ENCODE data around the gene NHSL1.

DNA sequence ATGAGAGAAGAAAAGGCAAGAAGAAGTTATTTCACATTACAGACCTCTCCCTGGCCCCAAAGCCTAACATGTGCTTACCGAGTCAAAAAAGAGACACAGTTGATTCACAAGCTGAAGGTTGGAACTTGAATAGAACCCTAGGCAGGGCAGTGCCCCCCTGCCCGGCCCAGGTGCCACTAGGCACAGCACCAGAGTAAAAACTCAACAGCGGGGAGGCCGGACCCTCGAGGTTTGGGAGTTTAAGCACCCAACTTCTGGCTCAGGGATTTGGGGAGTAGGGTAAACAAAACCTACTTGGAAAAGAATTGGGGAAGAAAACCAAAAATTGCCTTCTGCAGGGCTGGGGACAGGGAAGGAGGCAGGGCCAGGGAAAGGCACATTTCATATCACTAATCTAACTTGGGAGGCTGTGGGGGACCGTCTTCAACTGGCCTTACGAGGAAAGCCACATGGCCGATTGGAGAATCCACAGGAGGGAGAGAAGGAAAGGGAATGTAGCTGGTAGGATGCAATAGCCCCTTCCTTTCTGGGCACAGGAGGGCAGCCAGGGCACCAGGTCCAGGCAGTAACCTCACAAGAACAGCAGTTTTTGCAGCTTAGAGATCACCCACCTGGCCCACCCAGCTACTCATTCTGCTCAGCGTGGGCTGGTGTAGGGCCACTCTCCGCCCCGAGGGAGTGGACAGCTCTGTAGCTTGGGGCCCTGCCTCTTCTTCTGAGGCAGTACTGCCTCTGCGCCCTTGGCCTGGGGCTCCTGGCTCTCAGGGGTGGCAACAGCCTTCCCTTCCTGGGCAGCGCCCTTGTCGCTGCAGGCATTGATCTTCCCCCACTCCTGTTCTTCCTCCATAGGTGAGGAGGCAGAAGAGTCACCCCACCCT is 97.1 kb downstream of the NHSL1 start:
- TF ChIP-seq, protein P1, sequence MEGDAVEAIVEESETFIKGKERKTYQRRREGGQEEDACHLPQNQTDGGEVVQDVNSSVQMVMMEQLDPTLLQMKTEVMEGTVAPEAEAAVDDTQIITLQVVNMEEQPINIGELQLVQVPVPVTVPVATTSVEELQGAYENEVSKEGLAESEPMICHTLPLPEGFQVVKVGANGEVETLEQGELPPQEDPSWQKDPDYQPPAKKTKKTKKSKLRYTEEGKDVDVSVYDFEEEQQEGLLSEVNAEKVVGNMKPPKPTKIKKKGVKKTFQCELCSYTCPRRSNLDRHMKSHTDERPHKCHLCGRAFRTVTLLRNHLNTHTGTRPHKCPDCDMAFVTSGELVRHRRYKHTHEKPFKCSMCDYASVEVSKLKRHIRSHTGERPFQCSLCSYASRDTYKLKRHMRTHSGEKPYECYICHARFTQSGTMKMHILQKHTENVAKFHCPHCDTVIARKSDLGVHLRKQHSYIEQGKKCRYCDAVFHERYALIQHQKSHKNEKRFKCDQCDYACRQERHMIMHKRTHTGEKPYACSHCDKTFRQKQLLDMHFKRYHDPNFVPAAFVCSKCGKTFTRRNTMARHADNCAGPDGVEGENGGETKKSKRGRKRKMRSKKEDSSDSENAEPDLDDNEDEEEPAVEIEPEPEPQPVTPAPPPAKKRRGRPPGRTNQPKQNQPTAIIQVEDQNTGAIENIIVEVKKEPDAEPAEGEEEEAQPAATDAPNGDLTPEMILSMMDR (conservative IDR thresholded peaks at IDR 0.05 in 1 of 2, IDR thresholded peaks at IDR 0.05 in 1 of 2; ENCODE audit: extremely low read depth in 1 of 2, insufficient read depth in 1 of 2, low read depth in 1 of 2, low read length in 2 of 2) = no peak
- TF ChIP-seq EZH2 (IDR thresholded peaks at IDR 0.05; ENCODE audit: borderline replicate concordance, low read length) = no peak

All from mammary epithelial cell (primary cell).